ENCODE data around the gene PLCH2. TPM values are rescaled to one million over a fixed set of nuclear protein-coding genes. Genes with fewer than 3 reads are reported as not detected.

The PLCH2 gene
- total and polyA plus RNA-seq, 4 donors: 0.33 to 1.3 (median 1.0) TPM; not detected in 1

DNA sequence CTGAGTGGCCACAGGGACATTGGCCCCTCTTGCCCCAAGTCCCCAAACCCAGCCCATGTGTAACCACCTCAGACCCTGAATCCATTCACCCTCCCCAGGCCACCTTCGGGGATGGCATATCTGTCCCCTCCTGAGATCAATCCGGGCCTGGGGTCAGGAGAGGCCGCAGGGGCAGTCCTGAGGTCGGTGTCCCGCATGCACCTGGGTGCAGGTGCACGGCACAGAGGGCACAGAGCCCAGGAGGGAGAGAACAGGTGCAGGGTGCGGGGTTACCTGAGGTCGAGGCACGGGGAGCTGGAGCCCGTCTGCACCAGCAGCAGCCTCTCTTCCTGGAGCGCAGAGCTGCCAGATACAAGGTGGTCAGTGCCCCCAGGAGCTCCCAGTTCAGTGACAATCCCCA, 33.5 kb downstream of the PLCH2 start:
- TF ChIP-seq HNF4A (conservative IDR thresholded peaks at IDR 0.05) (peak in 1 of 2 donors; percentile 48), RXRA (IDR thresholded peaks at IDR 0.05) (peak in 1 of 2 donors; percentile 73)
- TF ChIP-seq, protein P1, sequence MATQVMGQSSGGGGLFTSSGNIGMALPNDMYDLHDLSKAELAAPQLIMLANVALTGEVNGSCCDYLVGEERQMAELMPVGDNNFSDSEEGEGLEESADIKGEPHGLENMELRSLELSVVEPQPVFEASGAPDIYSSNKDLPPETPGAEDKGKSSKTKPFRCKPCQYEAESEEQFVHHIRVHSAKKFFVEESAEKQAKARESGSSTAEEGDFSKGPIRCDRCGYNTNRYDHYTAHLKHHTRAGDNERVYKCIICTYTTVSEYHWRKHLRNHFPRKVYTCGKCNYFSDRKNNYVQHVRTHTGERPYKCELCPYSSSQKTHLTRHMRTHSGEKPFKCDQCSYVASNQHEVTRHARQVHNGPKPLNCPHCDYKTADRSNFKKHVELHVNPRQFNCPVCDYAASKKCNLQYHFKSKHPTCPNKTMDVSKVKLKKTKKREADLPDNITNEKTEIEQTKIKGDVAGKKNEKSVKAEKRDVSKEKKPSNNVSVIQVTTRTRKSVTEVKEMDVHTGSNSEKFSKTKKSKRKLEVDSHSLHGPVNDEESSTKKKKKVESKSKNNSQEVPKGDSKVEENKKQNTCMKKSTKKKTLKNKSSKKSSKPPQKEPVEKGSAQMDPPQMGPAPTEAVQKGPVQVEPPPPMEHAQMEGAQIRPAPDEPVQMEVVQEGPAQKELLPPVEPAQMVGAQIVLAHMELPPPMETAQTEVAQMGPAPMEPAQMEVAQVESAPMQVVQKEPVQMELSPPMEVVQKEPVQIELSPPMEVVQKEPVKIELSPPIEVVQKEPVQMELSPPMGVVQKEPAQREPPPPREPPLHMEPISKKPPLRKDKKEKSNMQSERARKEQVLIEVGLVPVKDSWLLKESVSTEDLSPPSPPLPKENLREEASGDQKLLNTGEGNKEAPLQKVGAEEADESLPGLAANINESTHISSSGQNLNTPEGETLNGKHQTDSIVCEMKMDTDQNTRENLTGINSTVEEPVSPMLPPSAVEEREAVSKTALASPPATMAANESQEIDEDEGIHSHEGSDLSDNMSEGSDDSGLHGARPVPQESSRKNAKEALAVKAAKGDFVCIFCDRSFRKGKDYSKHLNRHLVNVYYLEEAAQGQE (IDR thresholded peaks at IDR 0.05): no peak
- WGBS: 51% methylated on average over 11 of the region's 11 CpGs

DNA sequence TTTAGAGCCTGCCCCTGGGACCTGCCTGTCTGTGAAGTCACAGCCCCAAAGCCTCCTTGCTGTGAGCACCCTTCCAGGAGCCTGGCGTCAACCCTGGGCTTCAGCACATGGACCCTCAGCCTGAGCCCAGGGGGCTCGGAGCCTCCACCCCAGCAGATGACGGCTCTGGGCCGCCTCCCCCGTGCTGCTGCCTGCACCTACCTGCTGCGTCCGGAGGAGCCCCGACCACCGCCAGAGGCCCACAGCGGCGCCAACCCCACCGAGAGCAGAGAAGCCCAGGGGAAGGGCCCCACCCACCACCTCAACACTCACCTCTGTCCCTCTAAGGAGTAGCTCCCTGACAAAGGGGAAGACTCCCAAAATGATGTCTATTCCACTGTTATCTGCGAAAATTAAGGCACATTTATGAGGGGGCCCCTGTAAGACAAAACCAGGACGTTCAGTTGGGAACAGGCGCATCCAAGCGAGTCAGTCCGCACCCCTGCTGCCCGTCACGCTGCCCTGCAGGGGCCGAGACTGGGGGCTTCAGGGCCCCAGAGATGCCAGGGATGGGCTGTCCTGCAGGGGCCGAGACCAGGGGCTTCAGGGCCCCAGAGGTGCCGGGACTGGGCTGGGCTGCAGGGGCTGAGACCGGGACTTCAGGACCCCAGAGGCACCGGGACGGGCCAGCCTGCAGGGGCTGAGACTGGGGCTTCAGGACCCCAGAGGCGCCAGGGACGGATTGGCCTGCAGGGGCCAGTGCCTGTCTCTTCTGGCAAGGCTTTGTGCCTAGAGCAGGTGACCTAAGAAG, 34.5 kb downstream of the PLCH2 start:
- Histone ChIP-seq H3K9me3 (ENCODE audit: control insufficient read depth in 4 of 4, low read length in 3 of 4) (no peaks in the 10 kb centered on the region), H3K4me1 (ENCODE audit: control insufficient read depth in 4 of 4, insufficient read depth in 4 of 4, low read length in 3 of 4) (peaks cover 0 to 24% (median 16%) of the 10 kb centered on the region in 4 donors), H3K27me3 (ENCODE audit: control insufficient read depth in 4 of 4, insufficient read depth in 4 of 4, low read length in 3 of 4) (no peaks in the 10 kb centered on the region), H3K36me3 (ENCODE audit: control insufficient read depth in 4 of 4, insufficient read depth in 3 of 4, low read depth in 1 of 4, low read length in 3 of 4) (peaks cover 20 to 71% (median 36%) of the 10 kb centered on the region in 4 donors), H3K9ac (ENCODE audit: low read depth in 1 of 2, low read length in 2 of 2) (no peak overlapping the region), H3K4me3 (ENCODE audit: low read depth in 1 of 3, low read length in 3 of 3) (no peak overlapping the region), H3K27ac (ENCODE audit: low read depth in 1 of 2, low read length in 2 of 2) (no peak overlapping the region)
- 96% methylated on average over 27 of the region's 27 CpGs for WGBS
- no peak for DNase-seq (ENCODE audit: low spot score)
- TF ChIP-seq, protein P2, sequence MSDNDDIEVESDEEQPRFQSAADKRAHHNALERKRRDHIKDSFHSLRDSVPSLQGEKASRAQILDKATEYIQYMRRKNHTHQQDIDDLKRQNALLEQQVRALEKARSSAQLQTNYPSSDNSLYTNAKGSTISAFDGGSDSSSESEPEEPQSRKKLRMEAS (IDR thresholded peaks at IDR 0.05): no peak
- TF ChIP-seq FOXA1 (IDR thresholded peaks at IDR 0.05) (no peak), HNF4A (conservative IDR thresholded peaks at IDR 0.05) (no peak), ATF3 (IDR thresholded peaks at IDR 0.05) (no peak)
- TF ChIP-seq, protein P3, sequence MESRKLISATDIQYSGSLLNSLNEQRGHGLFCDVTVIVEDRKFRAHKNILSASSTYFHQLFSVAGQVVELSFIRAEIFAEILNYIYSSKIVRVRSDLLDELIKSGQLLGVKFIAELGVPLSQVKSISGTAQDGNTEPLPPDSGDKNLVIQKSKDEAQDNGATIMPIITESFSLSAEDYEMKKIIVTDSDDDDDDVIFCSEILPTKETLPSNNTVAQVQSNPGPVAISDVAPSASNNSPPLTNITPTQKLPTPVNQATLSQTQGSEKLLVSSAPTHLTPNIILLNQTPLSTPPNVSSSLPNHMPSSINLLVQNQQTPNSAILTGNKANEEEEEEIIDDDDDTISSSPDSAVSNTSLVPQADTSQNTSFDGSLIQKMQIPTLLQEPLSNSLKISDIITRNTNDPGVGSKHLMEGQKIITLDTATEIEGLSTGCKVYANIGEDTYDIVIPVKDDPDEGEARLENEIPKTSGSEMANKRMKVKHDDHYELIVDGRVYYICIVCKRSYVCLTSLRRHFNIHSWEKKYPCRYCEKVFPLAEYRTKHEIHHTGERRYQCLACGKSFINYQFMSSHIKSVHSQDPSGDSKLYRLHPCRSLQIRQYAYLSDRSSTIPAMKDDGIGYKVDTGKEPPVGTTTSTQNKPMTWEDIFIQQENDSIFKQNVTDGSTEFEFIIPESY (IDR thresholded peaks at IDR 0.05): no peak
- TF ChIP-seq, protein P1 (IDR thresholded peaks at IDR 0.05): no peak

More for the DNA sequence above, 33.5 kb downstream of the PLCH2 start:
- H3K36me3 ChIP-seq (ENCODE audit: control insufficient read depth in 4 of 4, insufficient read depth in 3 of 4, low read depth in 1 of 4, low read length in 3 of 4): peaks cover 20 to 64% (median 30%) of the 10 kb centered on the region in 4 donors
- H3K27ac ChIP-seq (ENCODE audit: low read depth in 1 of 2, low read length in 2 of 2): peak overlapping the region in 1 of 2 donors; percentile 18
- no peaks in the 10 kb centered on the region for H3K27me3 ChIP-seq (ENCODE audit: control insufficient read depth in 4 of 4, insufficient read depth in 4 of 4, low read length in 3 of 4)
- H3K4me3 ChIP-seq (ENCODE audit: low read depth in 1 of 3, low read length in 3 of 3): no peak overlapping the region
- H3K4me1 ChIP-seq (ENCODE audit: control insufficient read depth in 4 of 4, insufficient read depth in 4 of 4, low read length in 3 of 4): peaks cover 0 to 24% (median 16%) of the 10 kb centered on the region in 4 donors
- no peaks in the 10 kb centered on the region for H3K9me3 ChIP-seq (ENCODE audit: control insufficient read depth in 4 of 4, low read length in 3 of 4)
- no peak overlapping the region for H3K9ac ChIP-seq (ENCODE audit: low read depth in 1 of 2, low read length in 2 of 2)
- no peak for DNase-seq (ENCODE audit: low spot score)

All from liver (tissue), 9 donors.